H1 (cell line): ENCODE results near the gene SPTLC3. TPM values are rescaled to one million over a fixed set of nuclear protein-coding genes. Genes with fewer than 3 reads are reported as not detected.

Experiments
- CTCF ChIA-PET: fragments of 300-600 bp; sonication (Branson Sonifier 250); formaldehyde crosslinking; loops from one replicate; lab custom pipeline; 2021; ENCODE audit not compliant: partially characterized antibody; lab: Charles Lee
- POLR2A ChIA-PET: fragments of 300-600 bp; sonication (Branson Sonifier 250); formaldehyde crosslinking; loops from one replicate; lab custom pipeline; 2021; ENCODE audit warnings: inconsistent platforms; ENCODE audit not compliant: partially characterized antibody; lab: Charles Lee
- DNase-seq, 2 experiments: peaks; one replicate each; pipeline versions ENCODE4 v3.0.0 to v3.0.0-alpha.2; 2010 to 2022; ENCODE audit warnings: low spot score in 2 of 2, low read depth in 1 of 2, mixed read lengths in 1 of 2
- FAIRE-seq: peaks from 2 replicates; lab custom pipeline; 2011; peaks lifted over from hg19 to GRCh38; lab: Jason Lieb, UNC
- H2AFZ ChIP-seq: 2 replicates; pipeline ENCODE4 v1.8.1; 2012; ENCODE audit warnings: low read length, inconsistent platforms
- H2AK5ac ChIP-seq: 2 replicates; pipeline ENCODE4 v1.6.1; 2013; ENCODE audit warnings: low read depth, low read length
- H2BK120ac ChIP-seq: replicated peaks from 2 replicates; pipeline ENCODE3; 2013; ENCODE audit warnings: low read depth, low read length, inconsistent platforms
- H2BK12ac ChIP-seq: 2 replicates; pipeline ENCODE4 v1.6.1; 2013; ENCODE audit warnings: low read depth, low read length
- H2BK15ac ChIP-seq: 2 replicates; pipeline ENCODE4 v1.6.1; 2013; ENCODE audit warnings: low read length
- H2BK20ac ChIP-seq: 2 replicates; pipeline ENCODE4 v1.6.1; 2013; ENCODE audit warnings: low read length
- H2BK5ac ChIP-seq: 2 replicates; pipeline ENCODE4 v1.6.1; 2013; ENCODE audit warnings: low read depth, low read length
- H3K14ac ChIP-seq: 2 replicates; pipeline ENCODE4 v1.6.1; 2013; ENCODE audit warnings: inconsistent platforms; ENCODE audit not compliant: insufficient read length
- H3K18ac ChIP-seq: 2 replicates; pipeline ENCODE4 v1.6.1; 2013; ENCODE audit warnings: low read length; ENCODE audit errors: extremely low read depth
- H3K23ac ChIP-seq: 2 replicates; pipeline ENCODE4 v1.6.1; 2013; ENCODE audit warnings: inconsistent platforms; ENCODE audit not compliant: insufficient read length
- H3K23me2 ChIP-seq: 2 replicates; pipeline ENCODE4 v1.6.1; 2013; ENCODE audit warnings: low read depth, low read length
- H3K27ac ChIP-seq: 2 replicates; pipeline ENCODE4 v1.6.1; 2011; ENCODE audit warnings: low read depth, low read length, inconsistent platforms
- H3K27me3 ChIP-seq, 4 experiments: replicated peaks in 1 of 4; 1 replicate in 1 of 4; 2 replicates in 3 of 4; pipeline versions ENCODE4 v1.6.1 to v1.8.1; 2011 to 2013; ENCODE audit warnings: low read length in 3 of 4, mild to moderate bottlenecking in 3 of 4, inconsistent platforms in 2 of 4, mixed read lengths in 2 of 4, moderate library complexity in 1 of 4; ENCODE audit not compliant: control insufficient read depth in 3 of 4, insufficient read depth in 3 of 4; ENCODE audit errors: extremely low read depth in 1 of 4
- H3K36me3 ChIP-seq, 4 experiments: 2 replicates each; pipeline versions ENCODE4 v1.6.1 to v1.8.1; 2011 to 2013; ENCODE audit warnings: mild to moderate bottlenecking in 4 of 4, low read length in 3 of 4, moderate library complexity in 2 of 4, control low read depth in 1 of 4, inconsistent platforms in 1 of 4; ENCODE audit not compliant: insufficient read depth in 4 of 4, control insufficient read depth in 2 of 4
- H3K4ac ChIP-seq: replicated peaks from 2 replicates; pipeline ENCODE3; 2013; ENCODE audit warnings: low read length, low read depth, mixed read lengths, inconsistent platforms; ENCODE audit not compliant: insufficient read length
- H3K4me1 ChIP-seq, 4 experiments: replicated peaks in 1 of 4; 1 replicate in 1 of 4; 2 replicates in 3 of 4; pipeline versions ENCODE4 v1.6.1 to v1.8.1; 2011 to 2013; ENCODE audit warnings: low read length in 3 of 4, inconsistent platforms in 2 of 4, mixed read lengths in 1 of 4; ENCODE audit not compliant: insufficient read depth in 4 of 4, control insufficient read depth in 3 of 4
- H3K4me2 ChIP-seq, 2 experiments: 2 replicates each; pipeline versions ENCODE4 v1.6.1 to v1.8.1; 2011 to 2013; ENCODE audit warnings: low read depth in 2 of 2, low read length in 2 of 2, control low read depth in 1 of 2, inconsistent platforms in 1 of 2, mild to moderate bottlenecking in 1 of 2; ENCODE audit not compliant: insufficient read depth in 1 of 2
- H3K4me3 ChIP-seq, 4 experiments: fragments of 200-600, 300-600 bp in 1 of 4; sonication (generic), shearing (Covaris generic), sonication (Bioruptor Twin) in 1 of 4; 2 replicates each; pipeline versions ENCODE4 v1.5.1 to v1.8.1; 2011 to 2016; ENCODE audit warnings: low read length in 4 of 4, low read depth in 3 of 4, control low read depth in 2 of 4, inconsistent platforms in 2 of 4, mild to moderate bottlenecking in 2 of 4, mixed read lengths in 1 of 4, moderate library complexity in 1 of 4; ENCODE audit not compliant: insufficient read depth in 2 of 4; ENCODE audit errors: extremely low read depth in 1 of 4
- H3K56ac ChIP-seq: replicated peaks from 2 replicates; pipeline ENCODE3; 2013; ENCODE audit warnings: low read depth, mild to moderate bottlenecking, mixed read lengths, low read length, inconsistent platforms; ENCODE audit not compliant: insufficient read length
- H3K79me1 ChIP-seq: 2 replicates; pipeline ENCODE4 v1.6.1; 2013; ENCODE audit warnings: low read depth, low read length, control low read depth
- H3K79me2 ChIP-seq, 2 experiments: 2 replicates each; pipeline versions ENCODE4 v1.6.1 to v1.8.1; 2012 to 2013; ENCODE audit warnings: low read length in 2 of 2, mild to moderate bottlenecking in 2 of 2, inconsistent platforms in 1 of 2; ENCODE audit not compliant: insufficient read depth in 2 of 2, control insufficient read depth in 1 of 2
- H3K9ac ChIP-seq, 4 experiments: replicated peaks in 1 of 4; 1 replicate in 1 of 4; 2 replicates in 3 of 4; pipeline versions ENCODE4 v1.6.1 to v1.8.1; 2011 to 2013; ENCODE audit warnings: low read depth in 3 of 4, low read length in 3 of 4, control low read depth in 2 of 4, mild to moderate bottlenecking in 2 of 4, moderate library complexity in 2 of 4, inconsistent platforms in 1 of 4; ENCODE audit errors: extremely low read depth in 1 of 4
- H3K9me3 ChIP-seq, 2 experiments: 2 replicates each; pipeline versions ENCODE4 v1.6.1 to v1.8.1; 2012 to 2013; ENCODE audit warnings: mild to moderate bottlenecking in 2 of 2, moderate library complexity in 2 of 2, control low read depth in 1 of 2, inconsistent platforms in 1 of 2, low read depth in 1 of 2, low read length in 1 of 2, mixed read lengths in 1 of 2; ENCODE audit not compliant: insufficient read depth in 2 of 2
- H4K20me1 ChIP-seq, 2 experiments: replicated peaks in 1 of 2; 2 replicates each; pipeline versions ENCODE3 to v1.8.1; 2011 to 2013; ENCODE audit warnings: inconsistent platforms in 2 of 2, low read length in 2 of 2, mild to moderate bottlenecking in 1 of 2; ENCODE audit not compliant: insufficient read depth in 2 of 2, control insufficient read depth in 1 of 2
- H4K5ac ChIP-seq: 2 replicates; pipeline ENCODE4 v1.6.1; 2013; ENCODE audit warnings: low read length, low read depth, mixed read lengths, inconsistent platforms; ENCODE audit not compliant: insufficient read length
- H4K8ac ChIP-seq: 2 replicates; pipeline ENCODE4 v1.8.0; 2013; ENCODE audit warnings: mild to moderate bottlenecking, moderate library complexity, low read length, inconsistent platforms; ENCODE audit not compliant: insufficient read depth; ENCODE audit errors: extremely low read depth
- H4K91ac ChIP-seq: replicated peaks from 2 replicates; pipeline ENCODE3; 2013; ENCODE audit warnings: low read length, mixed read lengths, inconsistent platforms; ENCODE audit not compliant: insufficient read length
- BRCA1 ChIP-seq: IDR thresholded peaks from 2 replicates; pipeline ENCODE4 v1.6.1; 2012; ENCODE audit warnings: low read depth, low read length, improper control_type of control experiment
- CREB1 ChIP-seq: IDR thresholded peaks from 2 replicates; pipeline ENCODE4 v1.6.1; 2012; ENCODE audit warnings: inconsistent platforms
- EP300 ChIP-seq, 2 experiments: IDR thresholded peaks; 1 replicate in 1 of 2; 2 replicates in 1 of 2; pipeline ENCODE4 v1.6.1; 2011 to 2012; ENCODE audit warnings: low read depth in 2 of 2, low read length in 2 of 2, mild to moderate bottlenecking in 2 of 2, borderline replicate concordance in 1 of 2, inconsistent platforms in 1 of 2, moderate library complexity in 1 of 2
- JUND ChIP-seq: IDR thresholded peaks from 2 replicates; pipeline ENCODE4 v1.6.1; 2011; ENCODE audit warnings: mild to moderate bottlenecking, improper control_type of control experiment, low read length
- MAFK ChIP-seq: IDR thresholded peaks from 2 replicates; pipeline ENCODE4 v1.6.1; 2012; ENCODE audit warnings: low read depth, mild to moderate bottlenecking, improper control_type of control experiment, low read length
- NRF1 ChIP-seq: IDR thresholded peaks from 2 replicates; pipeline ENCODE4 v1.6.1; 2011; ENCODE audit warnings: mild to moderate bottlenecking, low read depth, low read length, improper control_type of control experiment
- POLR2AphosphoS5 ChIP-seq: IDR thresholded peaks from 2 replicates; pipeline ENCODE4 v1.6.1; 2011; ENCODE audit warnings: low read depth, low read length
- SIX5 ChIP-seq: IDR thresholded peaks from 2 replicates; pipeline ENCODE4 v1.6.1; 2011; ENCODE audit warnings: mild to moderate bottlenecking, low read depth, low read length
- SP2 ChIP-seq: IDR thresholded peaks from 2 replicates; pipeline ENCODE4 v1.6.1; 2012; ENCODE audit warnings: mild to moderate bottlenecking, low read length, inconsistent platforms
- TAF1 ChIP-seq: IDR thresholded peaks from 2 replicates; pipeline ENCODE4 v1.6.1; 2011; ENCODE audit warnings: mild to moderate bottlenecking, low read depth, low read length
- TCF12 ChIP-seq: IDR thresholded peaks from 2 replicates; pipeline ENCODE4 v1.6.1; 2011; ENCODE audit warnings: low read depth, mild to moderate bottlenecking, low read length
- WGBS, 2 experiments: shearing (Covaris generic) in 1 of 2; methylation state at CpG; one replicate each; pipeline versions ENCODE4 v1.1.6 to v1.1.7; 2013 to 2015; ENCODE audit warnings: low lambda C conversion rate in 2 of 2, mixed read lengths in 2 of 2, inconsistent platforms in 1 of 2, low coverage in 1 of 2, missing lambda C conversion rate in 1 of 2; ENCODE audit not compliant: insufficient replicate concordance in 2 of 2, insufficient coverage in 1 of 2, insufficient read length in 1 of 2; ENCODE audit errors: extremely low coverage in 1 of 2, missing lambda C conversion rate in 1 of 2; 5-methylcytosine and 5-hydroxymethylcytosine counted together
- polyA plus RNA-seq, 7 experiments: library from polyadenylated mRNA; depleted of rRNA in 3 of 7; stranded (reverse) in 5 of 7; unstranded in 2 of 7; fragments of >200 nt in 5 of 7; fragments of 200-250 nt in 2 of 7; gene quantifications; 1 replicate in 5 of 7; 2 replicates in 1 of 7; 4 replicates in 1 of 7; pipeline versions ENCODE4 v1.2.1 to v1.2.3, GENCODE V29; 2011 to 2013; ENCODE audit warnings: missing spikeins in 2 of 7, mixed read lengths in 2 of 7
- total RNA-seq: library from RNA; stranded (reverse); fragmentation: NEBNext Ultra II Directional; extraction: Animal tissue kit (Norgen Biotek cat#: 25700); gene quantifications from 2 replicates; pipeline ENCODE4 v1.2.1, GENCODE V29; 2021
- TF ChIP-seq, protein P1 (sequence below): IDR thresholded peaks from 2 replicates; pipeline ENCODE4 v1.6.1; 2011; ENCODE audit warnings: low read length, improper control_type of control experiment
- TF ChIP-seq, protein P2 (sequence below): IDR thresholded peaks from 2 replicates; pipeline ENCODE4 v1.6.1; 2012; ENCODE audit warnings: inconsistent platforms

SPTLC3 gene
- total and polyA plus RNA-seq, 2 of the 8 experiments (the other 6 are each of a cell fraction or from before 2014, with no cell fraction given): 0.23 to 0.82 TPM

DNA sequence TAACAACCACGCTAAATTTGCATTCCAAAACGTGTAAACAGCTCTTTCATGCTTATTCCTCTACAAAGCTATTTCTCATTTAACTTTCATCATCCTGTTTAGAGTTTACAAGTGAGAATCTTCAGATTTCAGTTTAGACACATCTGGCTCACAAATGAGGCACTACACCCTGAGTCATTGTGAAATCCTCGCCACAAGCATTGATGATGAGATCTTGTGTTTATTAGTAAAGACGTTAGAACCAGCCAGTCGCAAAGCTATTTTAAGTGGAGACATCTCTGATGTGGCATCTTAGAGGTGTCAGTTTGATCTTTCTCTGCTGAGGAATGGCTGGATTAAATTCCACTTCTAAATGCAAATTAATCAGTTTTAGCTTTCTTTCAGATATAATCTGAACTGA lies 204.0 kb downstream of the SPTLC3 start:
- H4K8ac ChIP-seq: no peak overlapping the region
- H3K9ac ChIP-seq: no peak overlapping the region
- no peak overlapping the region for H3K18ac ChIP-seq
- no peaks in the 10 kb centered on the region for H3K36me3 ChIP-seq
- no peak overlapping the region for H3K56ac ChIP-seq
- H2BK120ac ChIP-seq: no peak overlapping the region
- no peaks in the 10 kb centered on the region for H3K23me2 ChIP-seq
- no peak overlapping the region for H2AK5ac ChIP-seq
- DNase-seq: no peak
- H3K9me3 ChIP-seq: peaks cover 0 to 3% of the 10 kb centered on the region in 2 experiments; a peak in 2 of 4 replicates
- POLR2A ChIA-PET: no interaction called here
- no peak overlapping the region for H3K23ac ChIP-seq
- TF ChIP-seq NRF1 (no peak), CREB1 (no peak), EP300 (IDR thresholded peaks at IDR 0.05; ENCODE audit: borderline replicate concordance in 1 of 2, low read depth in 2 of 2, low read length in 2 of 2) (no peak), SP2 (no peak), JUND (no peak), TCF12 (no peak), POLR2AphosphoS5 (no peak), TAF1 (no peak), MAFK (no peak), SIX5 (no peak), BRCA1 (no peak)
- TF ChIP-seq, protein P1, sequence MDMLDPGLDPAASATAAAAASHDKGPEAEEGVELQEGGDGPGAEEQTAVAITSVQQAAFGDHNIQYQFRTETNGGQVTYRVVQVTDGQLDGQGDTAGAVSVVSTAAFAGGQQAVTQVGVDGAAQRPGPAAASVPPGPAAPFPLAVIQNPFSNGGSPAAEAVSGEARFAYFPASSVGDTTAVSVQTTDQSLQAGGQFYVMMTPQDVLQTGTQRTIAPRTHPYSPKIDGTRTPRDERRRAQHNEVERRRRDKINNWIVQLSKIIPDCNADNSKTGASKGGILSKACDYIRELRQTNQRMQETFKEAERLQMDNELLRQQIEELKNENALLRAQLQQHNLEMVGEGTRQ: no peak
- TF ChIP-seq, protein P2, sequence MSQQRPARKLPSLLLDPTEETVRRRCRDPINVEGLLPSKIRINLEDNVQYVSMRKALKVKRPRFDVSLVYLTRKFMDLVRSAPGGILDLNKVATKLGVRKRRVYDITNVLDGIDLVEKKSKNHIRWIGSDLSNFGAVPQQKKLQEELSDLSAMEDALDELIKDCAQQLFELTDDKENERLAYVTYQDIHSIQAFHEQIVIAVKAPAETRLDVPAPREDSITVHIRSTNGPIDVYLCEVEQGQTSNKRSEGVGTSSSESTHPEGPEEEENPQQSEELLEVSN: no peak
- TF ChIP-seq, all 59 proteins: peak for 0
- WGBS, 2 experiments: 81% methylated on average over 5 of the region's 5 CpGs; no CpG with 5 or more reads in 1 of the 2 experiments
- Histone ChIP-seq H2BK12ac (no peak overlapping the region), H3K4me2 (no peak overlapping the region), H3K27me3 (peaks cover 0 to 4% (median under 1%) of the 10 kb centered on the region in 4 experiments; a peak in 4 of 7 replicates), H3K4me3 (no peak overlapping the region), H4K91ac (no peak overlapping the region), H3K14ac (no peak overlapping the region), H3K27ac (no peak overlapping the region), H4K5ac (no peak overlapping the region), H2BK5ac (no peak overlapping the region), H3K79me1 (no peaks in the 10 kb centered on the region), H4K20me1 (no peaks in the 10 kb centered on the region), H2BK15ac (no peak overlapping the region), H3K79me2 (no peaks in the 10 kb centered on the region), H2AFZ (0 out of 2 replicates have a peak overlapping the region, but pooled peaks have one; percentile 5), H3K4ac (no peak overlapping the region), H2BK20ac (no peak overlapping the region), H3K4me1 (no peaks in the 10 kb centered on the region)
- no peak for FAIRE-seq
- CTCF ChIA-PET: interaction anchor here (0.6 to 2.5 kb wide), 4 partner anchors 10 to 561 kb away, joined by 3 to 7 read pairs (median 4); no protein-coding TSS in a partner anchor
